Thyroid gland (tissue), 4 donors: ENCODE data around the gene LGI4. TPM values are rescaled to one million over a fixed set of nuclear protein-coding genes. Genes with fewer than 3 reads are reported as not detected.
A peak's percentile ranks its signal among the peaks of the same experiment; 100 is the strongest.

ENCODE experiments used
- DNase-seq, 2 donors: peaks; one replicate each; pipeline ENCODE4 v3.0.0-alpha.2; 2019
- H3K27ac ChIP-seq, 3 donors: fragments of 200-600 bp; sonication (generic); 1 replicate in 2 of 3; 2 replicates in 1 of 3; pipeline ENCODE4 v1.5.1; 2016 to 2019; ENCODE audit warnings: mild to moderate bottlenecking in 1 of 3, moderate library complexity in 1 of 3
- H3K27me3 ChIP-seq: fragments of 200-600 bp; sonication (generic); one replicate; pipeline ENCODE4 v1.5.1; 2019
- H3K36me3 ChIP-seq, 2 donors: fragments of 200-600 bp; sonication (generic); one replicate each; pipeline ENCODE4 v1.5.1; 2016 to 2019
- H3K4me1 ChIP-seq, 2 donors: fragments of 200-600 bp; sonication (generic); one replicate each; pipeline ENCODE4 v1.5.1; 2017 to 2019
- H3K4me3 ChIP-seq, 3 donors: fragments of 200-600 bp; sonication (generic); replicated peaks in 1 of 3; 1 replicate in 2 of 3; 2 replicates in 1 of 3; pipeline ENCODE4 v1.5.1; 2016; ENCODE audit warnings: mild to moderate bottlenecking in 1 of 3
- H3K9me3 ChIP-seq: fragments of 200-600 bp; sonication (generic); one replicate; pipeline ENCODE4 v1.5.1; 2017
- POLR2A ChIP-seq, 2 donors: fragments of 450-650 bp; IDR thresholded peaks; one replicate each; pipeline ENCODE4 v1.6.1; 2017; ENCODE audit warnings: antibody characterized with exemption in 2 of 2, mild to moderate bottlenecking in 2 of 2, moderate library complexity in 1 of 2
- WGBS, 2 donors: methylation state at CpG; one replicate each; pipeline ENCODE4 v1.1.5; 2017; 5-methylcytosine and 5-hydroxymethylcytosine counted together
- intact Hi-C: fragments of 100-400 bp; cut with DNase I; formaldehyde crosslinking; loops from one replicate; pipeline ENCODE4 v1.15.1; 2023
- total RNA-seq, 4 donors: library from RNA; depleted of rRNA; stranded (reverse); fragments of >200 nt; gene quantifications; one replicate each; pipeline ENCODE4 v1.2.3, GENCODE V29; 2016
- TF ChIP-seq, protein P1 (sequence below), 6 experiments: fragments of 200-600 bp in 3 of 6; fragments of 450-650 bp in 3 of 6; sonication (generic) in 3 of 6; IDR thresholded peaks; one replicate each; pipeline ENCODE4 v1.5.1; 2016 to 2019; ENCODE audit warnings: antibody characterized with exemption in 6 of 6, mild to moderate bottlenecking in 2 of 6, inconsistent platforms in 1 of 6, moderate library complexity in 1 of 6

The LGI4 gene
- total RNA-seq, 4 donors from 2014 or later, result 3.2 to 10.9 (median 6.9) TPM

DNA sequence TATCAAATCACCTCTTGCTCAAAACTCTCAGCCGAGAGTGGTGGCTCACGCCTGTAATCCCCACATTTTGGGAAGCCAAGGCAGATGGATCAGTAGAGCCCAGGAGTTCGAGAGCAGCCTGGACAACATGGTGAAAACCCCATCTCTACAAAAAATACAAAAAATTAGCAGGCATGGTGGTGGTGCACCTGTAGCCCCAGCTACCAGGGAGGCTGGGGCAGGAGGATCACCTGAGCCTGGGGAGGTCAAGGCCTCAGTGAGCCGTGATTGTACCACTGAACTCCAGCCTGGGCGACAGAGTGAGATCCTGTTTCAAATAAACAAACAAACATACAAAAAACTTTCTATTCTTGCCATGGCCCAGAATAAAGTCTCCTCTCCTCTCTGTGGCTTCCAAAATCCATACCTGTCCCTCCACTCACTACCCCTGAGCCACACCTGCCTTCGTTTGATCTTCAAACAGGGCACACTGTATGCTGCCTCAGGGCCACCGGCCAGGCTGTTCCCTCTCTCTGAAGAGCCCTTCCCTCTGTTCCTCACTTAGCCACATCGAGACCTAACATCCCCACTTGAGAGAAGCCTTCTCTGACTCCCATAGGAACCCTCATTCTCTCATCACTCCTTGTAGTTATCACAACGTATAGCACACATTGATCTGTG lies 6.3 kb downstream of the LGI4 start:
- intact Hi-C loops, result no loop called here

DNA sequence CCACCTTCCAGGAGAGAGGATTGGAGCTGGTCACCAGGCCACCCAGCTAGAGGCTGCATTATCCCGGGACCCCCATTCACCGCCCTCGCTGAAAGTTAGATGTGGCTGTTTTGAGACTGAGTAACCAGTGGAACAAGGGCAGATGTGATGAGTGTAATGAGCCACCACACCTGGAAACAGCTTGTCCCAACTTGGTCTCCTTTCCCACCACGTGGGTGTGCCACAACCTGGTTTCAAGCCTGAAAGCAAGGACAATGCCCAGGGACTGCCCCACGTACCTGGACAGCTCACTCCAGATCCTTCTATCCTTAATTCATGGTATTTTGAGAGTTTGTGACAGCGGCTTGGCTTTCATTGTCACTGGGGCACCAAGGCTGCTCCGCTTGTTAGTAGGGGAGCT lies 7.0 kb downstream of the LGI4 start:
- H3K27ac ChIP-seq, result no peak overlapping the region
- no peaks in the 10 kb centered on the region for H3K36me3 ChIP-seq
- no peak overlapping the region for H3K4me3 ChIP-seq
- TF ChIP-seq POLR2A (IDR thresholded peaks at IDR 0.05), result no peak
- TF ChIP-seq, protein P1, sequence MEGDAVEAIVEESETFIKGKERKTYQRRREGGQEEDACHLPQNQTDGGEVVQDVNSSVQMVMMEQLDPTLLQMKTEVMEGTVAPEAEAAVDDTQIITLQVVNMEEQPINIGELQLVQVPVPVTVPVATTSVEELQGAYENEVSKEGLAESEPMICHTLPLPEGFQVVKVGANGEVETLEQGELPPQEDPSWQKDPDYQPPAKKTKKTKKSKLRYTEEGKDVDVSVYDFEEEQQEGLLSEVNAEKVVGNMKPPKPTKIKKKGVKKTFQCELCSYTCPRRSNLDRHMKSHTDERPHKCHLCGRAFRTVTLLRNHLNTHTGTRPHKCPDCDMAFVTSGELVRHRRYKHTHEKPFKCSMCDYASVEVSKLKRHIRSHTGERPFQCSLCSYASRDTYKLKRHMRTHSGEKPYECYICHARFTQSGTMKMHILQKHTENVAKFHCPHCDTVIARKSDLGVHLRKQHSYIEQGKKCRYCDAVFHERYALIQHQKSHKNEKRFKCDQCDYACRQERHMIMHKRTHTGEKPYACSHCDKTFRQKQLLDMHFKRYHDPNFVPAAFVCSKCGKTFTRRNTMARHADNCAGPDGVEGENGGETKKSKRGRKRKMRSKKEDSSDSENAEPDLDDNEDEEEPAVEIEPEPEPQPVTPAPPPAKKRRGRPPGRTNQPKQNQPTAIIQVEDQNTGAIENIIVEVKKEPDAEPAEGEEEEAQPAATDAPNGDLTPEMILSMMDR (IDR thresholded peaks at IDR 0.05), result no peak
- peaks cover 0 to 16% of the 10 kb centered on the region in 2 donors for H3K4me1 ChIP-seq
- intact Hi-C loops, result no loop called here
- H3K9me3 ChIP-seq, result no peaks in the 10 kb centered on the region
- no peaks in the 10 kb centered on the region for H3K27me3 ChIP-seq
- WGBS, 2 donors, result 91 to 95% methylated on average over 7 of the region's 7 CpGs
- DNase-seq, result no peak

More for the DNA sequence above, 6.3 kb downstream of the LGI4 start:
- Histone ChIP-seq H3K27ac (no peak overlapping the region), H3K36me3 (no peaks in the 10 kb centered on the region), H3K9me3 (no peaks in the 10 kb centered on the region), H3K4me1 (peaks cover 0 to 13% of the 10 kb centered on the region in 2 donors), H3K4me3 (no peak overlapping the region), H3K27me3 (no peaks in the 10 kb centered on the region)
- DNase-seq, result no peak
- no peak for TF ChIP-seq POLR2A (IDR thresholded peaks at IDR 0.05)
- TF ChIP-seq, protein P1 (IDR thresholded peaks at IDR 0.05), result no peak
- 81 to 92% methylated on average over 9 of the region's 9 CpGs for WGBS, 2 donors

DNA sequence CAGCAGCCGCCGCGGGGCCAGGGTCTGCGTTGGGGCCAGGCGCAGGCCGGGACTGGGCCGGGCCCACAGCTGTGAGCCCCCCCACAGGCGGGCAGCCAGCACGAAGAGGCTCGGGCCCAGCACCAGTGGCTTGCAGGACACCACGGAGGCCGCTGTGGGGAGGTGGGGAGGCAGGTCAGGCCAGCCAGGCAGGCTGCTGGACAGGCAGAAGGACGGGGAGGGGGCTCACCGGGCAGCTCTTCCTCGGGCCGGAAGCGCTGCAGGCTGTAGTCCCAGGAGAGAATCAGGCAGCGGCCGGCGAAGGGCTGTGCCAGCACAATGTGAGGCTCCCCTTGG lies 8.3 kb downstream of the LGI4 start:
- WGBS, 2 donors, result 10 to 20% methylated on average over 2 to 6 of the region's 20 CpGs
- H3K27me3 ChIP-seq, result no peaks in the 10 kb centered on the region
- no peak for TF ChIP-seq POLR2A (IDR thresholded peaks at IDR 0.05)
- TF ChIP-seq, protein P1 (IDR thresholded peaks at IDR 0.05), result no peak
- H3K4me3 ChIP-seq, result no peak overlapping the region
- H3K9me3 ChIP-seq, result no peaks in the 10 kb centered on the region
- intact Hi-C loops, result no loop called here
- peaks cover 0 to 16% of the 10 kb centered on the region in 2 donors for H3K4me1 ChIP-seq
- no peaks in the 10 kb centered on the region for H3K36me3 ChIP-seq
- H3K27ac ChIP-seq, result peak overlapping the region in 2 of 3 donors; percentile 1 to 30
- no peak for DNase-seq

DNA sequence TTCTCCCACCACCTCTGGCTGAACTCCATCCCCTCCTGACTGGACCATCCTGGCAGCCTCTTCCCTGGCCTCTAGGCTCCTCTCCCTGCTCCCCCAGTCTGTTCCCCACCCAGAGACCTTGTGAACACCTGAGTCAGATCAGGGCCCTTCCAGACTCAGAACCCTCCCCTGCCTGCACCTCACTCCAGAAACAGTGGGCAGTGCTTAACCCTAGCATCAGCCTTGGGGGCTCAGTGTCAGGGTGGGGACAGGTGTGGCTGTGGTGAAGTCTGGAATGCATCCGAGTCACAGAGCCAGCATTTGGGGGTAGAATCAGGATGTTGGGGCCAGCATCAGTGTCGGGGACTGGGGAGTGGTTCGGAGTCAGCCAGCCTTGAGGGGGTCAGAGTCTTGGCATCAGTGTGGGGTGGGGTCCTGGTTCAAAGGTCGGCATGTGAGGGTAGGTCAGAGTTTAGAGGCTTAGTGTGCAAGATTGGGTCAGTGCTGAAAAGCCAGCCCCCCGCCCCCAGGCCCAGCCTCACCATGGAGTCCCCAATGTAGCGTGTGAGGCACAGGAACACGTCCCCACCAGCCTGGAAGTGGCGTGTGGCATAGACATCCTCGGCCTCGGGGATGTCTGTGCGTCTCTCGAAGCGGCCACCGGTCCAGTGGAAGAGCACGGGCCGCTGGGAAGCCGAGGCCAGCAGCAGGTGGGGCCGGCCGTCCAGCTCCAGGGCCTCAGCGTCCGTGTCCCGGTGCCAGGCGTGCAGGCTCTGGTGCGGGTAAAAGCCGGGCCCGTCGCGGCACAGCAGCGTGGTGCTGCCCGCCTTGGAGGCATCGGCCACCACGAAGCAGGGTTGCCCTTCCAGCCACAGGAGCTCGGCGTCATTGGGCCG lies 8.9 kb downstream of the LGI4 start:
- 88 to 97% methylated on average over 5 to 14 of the region's 35 CpGs for WGBS, 2 donors
- H3K27ac ChIP-seq, result peak overlapping the region in 2 of 3 donors; percentile 30 to 43
- intact Hi-C loops, result no loop called here

More for the DNA sequence above, 8.9 kb downstream of the LGI4 start:
- no peak overlapping the region for H3K4me3 ChIP-seq
- DNase-seq, result no peak
- no peaks in the 10 kb centered on the region for H3K9me3 ChIP-seq
- no peaks in the 10 kb centered on the region for H3K27me3 ChIP-seq
- TF ChIP-seq, protein P1 (IDR thresholded peaks at IDR 0.05), result no peak
- no peak for TF ChIP-seq POLR2A (IDR thresholded peaks at IDR 0.05)
- peaks cover 0 to 16% of the 10 kb centered on the region in 2 donors for H3K4me1 ChIP-seq
- no peaks in the 10 kb centered on the region for H3K36me3 ChIP-seq
